Omental fat pad (tissue), 4 donors: Measurements from ENCODE around the gene KHDC4. TPM values are rescaled to one million over a fixed set of nuclear protein-coding genes. Genes with fewer than 3 reads are reported as not detected.

Source experiments
- ATAC-seq: fragments of 150-250 bp; one replicate; pipeline ENCODE4 v1.9.1; 2016; ENCODE audit warnings: mild to moderate bottlenecking, moderate library complexity; ENCODE audit not compliant: low FRiP score
- DNase-seq: peaks from one replicate; pipeline ENCODE4 v3.0.0-alpha.2; 2019; ENCODE audit warnings: low spot score
- total RNA-seq, 4 donors: library from RNA; depleted of rRNA; stranded (reverse); fragments of >200 nt; gene quantifications; one replicate each; pipeline ENCODE4 v1.1.0, GENCODE V29; 2016
- TF ChIP-seq, protein P1 (sequence below), 3 donors: fragments of 450-650 bp; IDR thresholded peaks; one replicate each; pipeline ENCODE4 v1.5.1; 2016 to 2017; ENCODE audit warnings: antibody characterized with exemption in 3 of 3, mild to moderate bottlenecking in 3 of 3, moderate library complexity in 2 of 3

Gene KHDC4
- total RNA-seq, result 10 to 100 TPM; 28.8 to 54.2 (median 42.7) TPM

DNA sequence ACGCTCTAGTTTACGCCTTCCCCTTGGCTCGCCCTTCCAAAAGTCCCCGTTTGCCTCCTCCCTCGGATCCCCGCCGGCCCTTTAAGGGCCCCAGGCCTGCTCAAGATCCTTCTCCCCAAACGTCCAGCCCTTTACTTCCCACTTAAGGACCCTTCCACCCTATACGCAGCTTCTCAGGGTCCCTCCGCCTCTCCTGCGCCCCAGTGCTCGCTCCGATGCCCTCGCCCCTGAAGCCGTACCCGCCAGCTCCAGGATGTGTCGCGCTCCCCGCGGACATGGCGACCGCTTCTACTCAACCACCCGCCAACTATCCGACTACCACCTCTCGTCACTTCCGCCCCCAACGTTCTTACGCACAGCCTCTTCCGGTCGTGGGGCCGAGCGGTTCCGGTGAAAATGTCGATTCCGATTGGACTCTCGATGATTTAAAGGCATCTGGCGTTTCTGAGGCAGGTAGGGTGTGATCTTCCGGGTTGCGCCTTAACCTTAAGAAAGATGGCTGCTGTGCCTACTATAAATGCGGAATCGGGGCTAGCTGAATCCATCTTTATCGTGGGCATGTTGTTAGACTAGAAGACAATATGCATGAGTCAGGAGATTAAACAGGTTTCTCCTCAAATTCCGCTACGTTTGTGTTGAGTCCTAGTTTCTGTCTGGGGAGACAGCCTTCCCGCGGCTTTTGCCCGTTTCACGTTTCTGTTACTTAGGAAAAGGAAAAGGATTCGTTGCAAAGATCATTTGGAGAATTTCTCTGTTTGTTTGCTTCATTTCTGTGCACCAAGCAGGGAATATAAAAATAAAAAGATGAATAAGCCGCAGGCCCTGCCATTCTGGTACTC lies at the start of gene KHDC4:
Gene KHDC4 (minus strand): TSS at position 317 of the 839 bp plus-strand sequence. CDS start 40 bp downstream, at position 277.
- DNase-seq, result peak; percentile 73
- peak; percentile 97 for ATAC-seq
- TF ChIP-seq, protein P1, sequence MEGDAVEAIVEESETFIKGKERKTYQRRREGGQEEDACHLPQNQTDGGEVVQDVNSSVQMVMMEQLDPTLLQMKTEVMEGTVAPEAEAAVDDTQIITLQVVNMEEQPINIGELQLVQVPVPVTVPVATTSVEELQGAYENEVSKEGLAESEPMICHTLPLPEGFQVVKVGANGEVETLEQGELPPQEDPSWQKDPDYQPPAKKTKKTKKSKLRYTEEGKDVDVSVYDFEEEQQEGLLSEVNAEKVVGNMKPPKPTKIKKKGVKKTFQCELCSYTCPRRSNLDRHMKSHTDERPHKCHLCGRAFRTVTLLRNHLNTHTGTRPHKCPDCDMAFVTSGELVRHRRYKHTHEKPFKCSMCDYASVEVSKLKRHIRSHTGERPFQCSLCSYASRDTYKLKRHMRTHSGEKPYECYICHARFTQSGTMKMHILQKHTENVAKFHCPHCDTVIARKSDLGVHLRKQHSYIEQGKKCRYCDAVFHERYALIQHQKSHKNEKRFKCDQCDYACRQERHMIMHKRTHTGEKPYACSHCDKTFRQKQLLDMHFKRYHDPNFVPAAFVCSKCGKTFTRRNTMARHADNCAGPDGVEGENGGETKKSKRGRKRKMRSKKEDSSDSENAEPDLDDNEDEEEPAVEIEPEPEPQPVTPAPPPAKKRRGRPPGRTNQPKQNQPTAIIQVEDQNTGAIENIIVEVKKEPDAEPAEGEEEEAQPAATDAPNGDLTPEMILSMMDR (IDR thresholded peaks at IDR 0.05), result no peak

DNA sequence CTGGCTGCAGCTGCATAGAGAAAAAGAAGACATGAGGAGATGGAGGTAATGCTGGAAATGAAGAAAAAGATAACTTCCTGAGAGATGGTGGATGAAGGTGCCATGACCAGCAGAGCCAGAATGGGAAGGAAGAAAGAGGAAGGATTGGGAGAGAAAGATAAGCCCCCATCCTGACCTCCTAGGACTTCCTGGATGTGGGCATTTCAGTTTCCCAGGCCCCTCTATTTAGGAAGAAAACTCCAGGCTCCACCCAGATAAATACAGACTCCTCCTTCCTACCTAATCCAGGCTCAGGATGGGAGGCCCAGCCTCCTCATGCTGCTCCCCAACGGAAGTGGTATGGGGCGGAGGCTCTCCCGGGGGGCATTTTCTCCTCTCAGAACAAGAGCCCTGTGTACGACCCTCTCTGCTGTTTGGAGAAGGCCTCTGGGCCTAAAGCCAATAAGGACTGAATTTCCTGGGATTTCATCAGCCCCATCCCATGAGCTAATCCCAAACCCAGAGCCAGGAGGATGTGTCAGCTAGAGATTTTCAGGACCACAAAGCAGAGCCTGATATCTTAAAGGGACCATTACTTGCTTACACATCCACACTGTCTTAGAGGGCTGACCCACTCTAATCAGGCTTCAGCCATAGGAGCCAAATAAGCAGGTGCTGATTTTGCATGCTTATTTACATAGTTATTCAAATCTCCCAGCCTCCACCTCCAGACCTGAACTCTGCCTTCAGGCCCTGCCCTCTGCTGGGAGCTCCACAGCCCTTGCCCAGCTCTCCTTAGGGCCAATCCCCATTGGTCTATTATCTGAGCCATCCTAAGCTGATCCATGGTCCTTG lies 49.2 kb upstream of the KHDC4 start:
- DNase-seq, result no peak
- peak; percentile 24 for ATAC-seq
- TF ChIP-seq, protein P1 (IDR thresholded peaks at IDR 0.05), result no peak

DNA sequence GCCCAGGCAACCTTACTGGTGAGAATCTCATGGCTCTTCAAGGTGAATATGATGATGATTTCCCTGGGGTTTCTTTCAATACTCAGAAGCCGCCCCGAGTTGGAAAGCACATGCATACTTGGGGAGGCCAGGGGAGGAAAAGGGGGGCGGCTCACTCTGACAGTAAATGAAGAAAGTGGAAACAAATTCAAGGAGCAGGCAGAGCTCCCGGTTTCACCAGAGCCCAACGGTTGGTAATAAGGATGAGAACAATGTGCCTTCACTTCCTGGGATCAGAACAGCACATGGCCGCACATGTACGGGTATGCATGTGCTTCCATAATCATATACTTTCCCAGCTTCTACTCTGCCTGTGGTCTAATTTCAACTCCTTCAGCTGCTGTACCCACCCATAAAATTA lies 47.9 kb upstream of the KHDC4 start:
- ATAC-seq (no peak), DNase-seq (no peak)
- TF ChIP-seq, protein P1 (IDR thresholded peaks at IDR 0.05), result no peak

DNA sequence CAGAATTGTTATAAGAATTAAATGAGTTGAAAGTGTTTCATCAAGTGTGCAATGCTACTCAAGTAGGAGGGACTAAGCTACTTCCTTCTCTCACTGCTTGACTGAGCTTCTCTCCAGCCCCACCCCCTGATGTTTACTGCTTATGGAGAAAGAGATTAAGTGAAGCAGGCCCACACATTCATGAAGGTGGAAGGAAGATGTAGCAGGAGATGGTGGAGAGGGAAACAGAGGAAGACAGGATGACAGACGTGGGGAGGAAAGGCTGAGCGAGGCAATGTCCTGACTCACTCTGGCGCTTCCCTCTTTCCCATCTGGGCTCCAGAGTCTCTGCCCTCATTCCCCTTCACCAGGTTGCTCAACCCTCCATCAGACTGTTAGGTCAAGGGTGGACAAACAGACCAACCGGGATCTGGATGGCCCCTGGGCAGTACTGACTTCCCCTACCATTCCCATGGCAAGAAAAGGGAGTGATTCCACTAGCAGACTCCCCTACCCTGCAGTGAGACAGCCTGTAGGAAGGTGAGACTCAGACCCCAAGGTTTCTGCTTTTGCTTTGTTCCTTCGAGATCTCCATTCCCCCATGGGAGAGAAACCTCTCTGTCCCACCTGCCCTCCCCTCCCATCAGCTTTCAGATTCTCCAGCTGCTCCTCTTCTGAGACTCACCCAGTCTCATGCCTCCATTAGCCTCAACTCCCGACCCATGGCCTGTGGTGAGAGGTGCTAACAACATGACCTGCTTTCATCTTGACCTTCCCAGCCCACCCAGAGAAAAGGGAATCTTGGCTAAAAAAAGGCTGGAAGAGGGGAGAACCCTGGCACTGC lies 47.3 kb upstream of the KHDC4 start:
- ATAC-seq (peak; percentile 88), DNase-seq (no peak)
- TF ChIP-seq, protein P1 (IDR thresholded peaks at IDR 0.05), result no peak

DNA sequence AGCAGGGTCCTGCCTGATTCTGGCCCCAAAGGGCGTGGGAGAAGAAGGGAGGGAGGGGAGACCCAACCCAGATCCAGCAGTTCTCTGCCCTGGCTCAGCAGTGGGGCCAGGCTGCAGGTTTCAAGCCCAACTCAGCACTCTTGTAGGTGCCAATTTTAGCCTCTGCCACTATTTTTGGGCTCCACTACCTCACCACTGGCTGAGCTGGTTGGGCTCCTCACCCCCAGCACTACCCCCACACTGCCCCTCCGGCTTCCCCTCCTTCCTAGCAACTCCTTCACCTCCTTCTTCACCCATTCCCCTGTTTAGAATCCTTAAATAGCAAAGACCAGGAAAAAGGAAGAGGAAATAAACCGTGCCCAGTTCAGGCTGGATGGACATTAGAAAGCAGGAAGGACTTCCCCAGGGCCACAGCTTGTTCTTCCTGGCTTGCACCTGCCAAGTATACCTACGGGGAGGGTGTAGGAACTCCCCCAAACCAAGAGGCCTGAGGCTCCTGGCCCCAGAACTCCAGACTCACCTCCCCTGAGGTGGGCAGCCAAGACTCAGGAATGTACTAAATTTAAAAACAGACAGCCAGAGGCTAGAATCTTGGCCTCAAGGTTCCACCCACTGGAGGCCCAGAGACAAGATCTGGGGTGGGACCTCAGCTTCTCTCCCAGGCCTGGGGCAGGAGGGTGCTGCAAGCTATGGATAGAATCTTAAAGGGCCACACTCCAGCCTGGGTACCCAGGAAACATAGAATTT lies 45.6 kb upstream of the KHDC4 start:
- DNase-seq (no peak), ATAC-seq (no peak)
- TF ChIP-seq, protein P1 (IDR thresholded peaks at IDR 0.05), result no peak

DNA sequence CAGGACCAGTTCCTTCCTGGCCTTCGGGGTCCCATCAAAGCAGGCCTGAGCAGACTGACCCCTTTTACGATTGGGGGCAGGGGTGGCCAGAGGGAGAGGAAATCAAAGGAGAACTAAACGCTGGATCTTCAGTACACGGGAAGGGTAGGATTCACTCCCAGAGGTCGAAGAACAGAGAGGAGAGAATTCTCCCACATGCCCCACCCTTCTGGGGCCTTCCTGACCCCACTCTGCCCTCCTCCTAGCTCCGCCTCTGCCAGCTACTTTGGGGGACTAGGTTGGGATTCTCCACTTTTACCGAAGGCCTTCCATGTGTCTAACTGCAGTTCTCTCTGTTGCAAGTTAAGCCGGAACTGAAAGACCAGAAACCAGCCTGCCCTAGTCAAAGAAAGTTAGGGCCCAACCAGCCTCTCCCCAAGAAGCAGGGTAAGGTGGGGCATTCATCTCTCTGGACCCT lies 44.8 kb upstream of the KHDC4 start:
- no peak for ATAC-seq
- TF ChIP-seq, protein P1 (IDR thresholded peaks at IDR 0.05), result no peak
- DNase-seq, result no peak
